ENCODE data around the gene CATSPERZ. TPM values are rescaled to one million over a fixed set of nuclear protein-coding genes. Genes with fewer than 3 reads are reported as not detected.

CATSPERZ gene
- total and polyA plus RNA-seq, 2 of the 13 experiments (the other 11 are each of a cell fraction or from before 2014, with no cell fraction given): 0.22 to 0.48 TPM

DNA sequence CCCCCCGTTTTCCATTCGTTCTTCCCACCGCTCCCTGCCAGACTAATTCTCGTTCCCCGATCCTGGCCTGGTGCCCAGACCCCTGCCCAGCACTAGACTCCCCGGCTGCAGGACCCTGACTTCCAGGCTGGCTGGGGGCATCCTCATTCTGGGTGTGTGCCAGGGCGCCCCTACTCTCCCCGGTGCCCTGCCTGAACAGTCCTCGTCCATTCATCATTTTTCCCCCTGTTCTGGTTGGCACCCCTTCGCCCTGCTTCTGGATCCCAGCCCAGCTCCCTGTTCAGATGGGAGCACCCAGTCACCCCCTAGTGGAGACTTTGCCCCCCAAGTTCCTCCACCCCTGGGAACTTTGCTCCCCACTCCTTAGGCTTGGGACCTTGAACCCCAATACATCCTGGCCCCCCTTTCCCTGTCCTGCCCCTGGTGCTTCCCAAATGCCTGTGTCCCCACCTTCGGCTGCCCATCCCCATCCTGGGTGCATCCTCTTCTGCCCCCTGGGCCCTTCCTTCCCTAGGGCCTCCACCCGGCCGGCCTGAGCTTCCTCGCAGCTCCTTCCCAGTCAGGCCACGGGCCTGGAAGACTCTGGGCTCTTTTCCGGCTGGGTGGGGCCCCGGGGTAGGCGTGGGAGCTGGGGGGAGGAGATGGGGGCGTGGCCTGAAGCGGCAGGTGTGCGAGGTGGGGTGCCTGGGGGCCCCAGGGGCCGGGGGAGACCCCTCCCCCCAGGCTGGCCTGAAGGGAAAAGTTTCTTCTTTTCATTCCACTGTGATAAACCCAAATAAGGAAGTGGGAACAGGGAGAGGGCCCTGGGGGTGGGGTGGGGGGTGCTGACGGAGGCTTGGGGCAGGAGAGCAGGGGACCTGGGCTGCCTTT, 47.9 kb upstream of the CATSPERZ start (continued):
- no peak for TF ChIP-seq GPN1 (CRISPR knock-in tag; IDR thresholded peaks at IDR 0.05; ENCODE audit: borderline replicate concordance)
- TF ChIP-seq XBP1 (CRISPR knock-in tag; IDR thresholded peaks at IDR 0.05): no peak
- TF ChIP-seq ZNF274 (CRISPR knock-in tag; IDR thresholded peaks at IDR 0.05): 0 out of 2 replicates have a peak, but pooled peaks have one; percentile 1
- TF ChIP-seq, protein P1, sequence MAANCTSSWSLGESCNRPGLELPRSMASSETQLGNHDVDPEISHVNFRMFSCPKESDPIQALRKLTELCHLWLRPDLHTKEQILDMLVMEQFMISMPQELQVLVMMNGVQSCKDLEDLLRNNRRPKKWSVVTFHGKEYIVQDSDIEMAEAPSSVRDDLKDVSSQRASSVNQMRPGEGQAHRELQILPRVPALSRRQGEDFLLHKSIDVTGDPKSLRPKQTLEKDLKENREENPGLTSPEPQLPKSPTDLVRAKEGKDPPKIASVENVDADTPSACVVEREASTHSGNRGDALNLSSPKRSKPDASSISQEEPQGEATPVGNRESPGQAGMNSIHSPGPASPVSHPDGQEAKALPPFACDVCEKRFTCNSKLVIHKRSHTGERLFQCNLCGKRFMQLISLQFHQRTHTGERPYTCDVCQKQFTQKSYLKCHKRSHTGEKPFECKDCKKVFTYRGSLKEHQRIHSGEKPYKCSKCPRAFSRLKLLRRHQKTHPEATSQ (CRISPR knock-in tag; IDR thresholded peaks at IDR 0.05; ENCODE audit: borderline replicate concordance): no peak
- TF ChIP-seq, protein P2, sequence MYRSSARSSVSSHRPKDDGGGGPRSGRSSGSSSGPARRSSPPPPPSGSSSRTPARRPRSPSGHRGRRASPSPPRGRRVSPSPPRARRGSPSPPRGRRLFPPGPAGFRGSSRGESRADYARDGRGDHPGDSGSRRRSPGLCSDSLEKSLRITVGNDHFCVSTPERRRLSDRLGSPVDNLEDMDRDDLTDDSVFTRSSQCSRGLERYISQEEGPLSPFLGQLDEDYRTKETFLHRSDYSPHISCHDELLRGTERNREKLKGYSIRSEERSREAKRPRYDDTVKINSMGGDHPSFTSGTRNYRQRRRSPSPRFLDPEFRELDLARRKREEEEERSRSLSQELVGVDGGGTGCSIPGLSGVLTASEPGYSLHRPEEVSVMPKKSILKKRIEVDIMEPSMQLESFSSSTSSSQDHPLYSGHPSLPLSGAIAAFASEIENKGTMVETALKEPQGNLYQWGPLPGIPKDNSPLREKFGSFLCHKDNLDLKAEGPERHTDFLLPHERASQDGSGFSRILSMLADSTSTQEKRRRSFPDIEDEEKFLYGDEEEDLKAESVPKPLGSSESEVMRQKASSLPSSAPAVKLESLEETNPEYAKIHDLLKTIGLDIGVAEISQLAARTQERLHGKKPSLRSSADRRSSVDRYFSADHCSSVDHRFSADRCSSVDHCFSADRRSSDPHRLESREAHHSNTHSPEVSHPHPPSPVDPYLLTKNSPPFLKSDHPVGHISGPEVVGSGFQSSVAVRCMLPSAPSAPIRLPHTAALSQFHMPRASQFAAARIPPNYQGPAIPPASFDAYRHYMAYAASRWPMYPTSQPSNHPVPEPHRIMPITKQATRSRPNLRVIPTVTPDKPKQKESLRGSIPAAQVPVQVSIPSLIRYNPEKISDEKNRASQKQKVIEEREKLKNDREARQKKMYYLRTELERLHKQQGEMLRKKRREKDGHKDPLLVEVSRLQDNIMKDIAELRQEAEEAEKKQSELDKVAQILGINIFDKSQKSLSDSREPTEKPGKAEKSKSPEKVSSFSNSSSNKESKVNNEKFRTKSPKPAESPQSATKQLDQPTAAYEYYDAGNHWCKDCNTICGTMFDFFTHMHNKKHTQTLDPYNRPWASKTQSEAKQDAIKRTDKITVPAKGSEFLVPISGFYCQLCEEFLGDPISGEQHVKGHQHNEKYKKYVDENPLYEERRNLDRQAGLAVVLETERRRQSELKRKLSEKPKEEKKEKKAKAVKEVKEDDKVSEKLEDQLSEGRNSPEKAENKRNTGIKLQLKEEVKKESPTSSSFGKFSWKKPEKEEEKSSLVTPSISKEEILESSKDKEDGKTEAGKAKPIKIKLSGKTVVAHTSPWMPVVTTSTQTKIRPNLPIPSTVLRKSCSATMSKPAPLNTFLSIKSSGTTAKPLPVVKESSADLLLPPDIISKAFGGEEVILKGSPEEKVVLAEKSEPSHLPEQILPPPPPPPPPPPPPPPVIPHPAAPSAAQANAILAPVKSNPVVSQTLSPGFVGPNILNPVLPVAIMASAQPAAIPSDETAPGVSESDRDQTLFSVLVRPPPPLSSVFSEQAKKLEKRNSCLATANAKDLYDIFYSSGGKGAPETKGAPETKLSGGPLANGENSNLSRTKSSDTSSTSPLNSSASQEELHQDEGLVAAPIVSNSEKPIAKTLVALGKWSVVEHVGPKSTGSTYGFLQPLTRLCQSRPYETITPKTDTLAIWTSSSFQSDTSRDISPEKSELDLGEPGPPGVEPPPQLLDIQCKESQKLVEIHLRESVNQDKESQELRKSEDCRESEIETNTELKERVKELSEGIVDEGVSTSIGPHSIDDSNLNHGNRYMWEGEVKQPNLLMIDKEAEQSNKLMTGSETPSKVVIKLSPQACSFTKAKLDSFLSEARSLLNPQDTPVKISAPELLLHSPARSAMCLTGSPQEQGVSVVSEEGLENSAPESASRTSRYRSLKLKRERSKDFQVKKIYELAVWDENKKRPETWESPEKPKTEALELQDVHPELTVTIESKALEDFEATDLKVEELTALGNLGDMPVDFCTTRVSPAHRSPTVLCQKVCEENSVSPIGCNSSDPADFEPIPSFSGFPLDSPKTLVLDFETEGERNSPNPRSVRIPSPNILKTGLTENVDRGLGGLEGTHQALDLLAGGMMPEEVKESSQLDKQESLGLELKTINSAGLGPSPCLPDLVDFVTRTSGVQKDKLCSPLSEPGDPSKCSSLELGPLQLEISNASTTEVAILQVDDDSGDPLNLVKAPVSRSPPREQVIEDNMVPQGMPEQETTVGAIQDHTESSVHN (CRISPR knock-in tag; IDR thresholded peaks at IDR 0.05): no peak
- no peak for TF ChIP-seq ELF4 (CRISPR knock-in tag; IDR thresholded peaks at IDR 0.05; ENCODE audit: borderline replicate concordance)
- TF ChIP-seq CENPT (CRISPR knock-in tag; IDR thresholded peaks at IDR 0.05; ENCODE audit: low read depth): no peak
- 0 out of 2 replicates have a peak, but pooled peaks have one; percentile 14 for TF ChIP-seq PHF8 (CRISPR knock-in tag; IDR thresholded peaks at IDR 0.05)
- no peak for TF ChIP-seq SIN3B (IDR thresholded peaks at IDR 0.05; ENCODE audit: low read length)
- no peak for TF ChIP-seq ZNF264 (CRISPR knock-in tag; IDR thresholded peaks at IDR 0.05)
- TF ChIP-seq, protein P3, sequence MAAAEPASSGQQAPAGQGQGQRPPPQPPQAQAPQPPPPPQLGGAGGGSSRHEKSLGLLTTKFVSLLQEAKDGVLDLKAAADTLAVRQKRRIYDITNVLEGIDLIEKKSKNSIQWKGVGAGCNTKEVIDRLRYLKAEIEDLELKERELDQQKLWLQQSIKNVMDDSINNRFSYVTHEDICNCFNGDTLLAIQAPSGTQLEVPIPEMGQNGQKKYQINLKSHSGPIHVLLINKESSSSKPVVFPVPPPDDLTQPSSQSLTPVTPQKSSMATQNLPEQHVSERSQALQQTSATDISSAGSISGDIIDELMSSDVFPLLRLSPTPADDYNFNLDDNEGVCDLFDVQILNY (CRISPR knock-in tag; conservative IDR thresholded peaks at IDR 0.05): no peak
- TF ChIP-seq, protein P4, sequence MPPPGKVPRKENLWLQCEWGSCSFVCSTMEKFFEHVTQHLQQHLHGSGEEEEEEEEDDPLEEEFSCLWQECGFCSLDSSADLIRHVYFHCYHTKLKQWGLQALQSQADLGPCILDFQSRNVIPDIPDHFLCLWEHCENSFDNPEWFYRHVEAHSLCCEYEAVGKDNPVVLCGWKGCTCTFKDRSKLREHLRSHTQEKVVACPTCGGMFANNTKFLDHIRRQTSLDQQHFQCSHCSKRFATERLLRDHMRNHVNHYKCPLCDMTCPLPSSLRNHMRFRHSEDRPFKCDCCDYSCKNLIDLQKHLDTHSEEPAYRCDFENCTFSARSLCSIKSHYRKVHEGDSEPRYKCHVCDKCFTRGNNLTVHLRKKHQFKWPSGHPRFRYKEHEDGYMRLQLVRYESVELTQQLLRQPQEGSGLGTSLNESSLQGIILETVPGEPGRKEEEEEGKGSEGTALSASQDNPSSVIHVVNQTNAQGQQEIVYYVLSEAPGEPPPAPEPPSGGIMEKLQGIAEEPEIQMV (CRISPR knock-in tag; IDR thresholded peaks at IDR 0.05; ENCODE audit: low read depth): no peak
- no peak for TF ChIP-seq HNRNPK (IDR thresholded peaks at IDR 0.05; ENCODE audit: low read depth, low read length, poor library complexity, severe bottlenecking)
- TF ChIP-seq, protein P5, sequence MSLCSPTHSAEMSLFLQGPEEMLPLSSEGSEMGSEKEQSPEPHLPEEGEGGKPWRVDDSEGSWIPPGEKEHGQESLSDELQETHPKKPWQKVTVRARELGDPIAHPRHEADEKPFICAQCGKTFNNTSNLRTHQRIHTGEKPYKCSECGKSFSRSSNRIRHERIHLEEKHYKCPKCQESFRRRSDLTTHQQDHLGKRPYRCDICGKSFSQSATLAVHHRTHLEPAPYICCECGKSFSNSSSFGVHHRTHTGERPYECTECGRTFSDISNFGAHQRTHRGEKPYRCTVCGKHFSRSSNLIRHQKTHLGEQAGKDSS (CRISPR knock-in tag; IDR thresholded peaks at IDR 0.05; ENCODE audit: borderline replicate concordance, low read depth): no peak; the same call in 1 of the 2 replicates
- no peak for TF ChIP-seq NR1H2 (CRISPR knock-in tag; IDR thresholded peaks at IDR 0.05; ENCODE audit: borderline replicate concordance, low read depth)

All from HepG2 (cell line).